SU-DHL-6 (cell line): ENCODE results near the gene HIVEP3.

Experiments used
- H2AFZ ChIP-seq: fragments of 200-600 bp; sonication (generic); 2 replicates; pipeline ENCODE4 v1.6.1; 2014; ENCODE audit warnings: low read depth, mild to moderate bottlenecking, moderate library complexity, mixed read lengths, antibody characterized with exemption, low read length; ENCODE audit not compliant: severe bottlenecking
- H3F3A ChIP-seq: fragments of 200-600 bp; shearing (Covaris generic); 2 replicates; pipeline ENCODE4 v1.6.0; 2016; ENCODE audit warnings: antibody characterized with exemption, mild to moderate bottlenecking; ENCODE audit not compliant: insufficient read depth
- H3K27ac ChIP-seq: fragments of 200-600 bp; sonication (generic); 2 replicates; pipeline ENCODE4 v1.5.1; 2016; ENCODE audit warnings: low read depth, mild to moderate bottlenecking, low read length, moderate library complexity, mixed read lengths
- H3K27me3 ChIP-seq: fragments of 200-600 bp; sonication (generic), shearing (Covaris generic); 2 replicates; pipeline ENCODE4 v1.6.0; 2014; ENCODE audit warnings: mild to moderate bottlenecking, low read length
- H3K36me3 ChIP-seq: fragments of 200-600 bp; sonication (generic); 2 replicates; pipeline ENCODE4 v1.6.1; 2014; ENCODE audit warnings: mild to moderate bottlenecking, low read length, mixed read lengths
- H3K4me2 ChIP-seq: fragments of 300-600, 200-600 bp; shearing (Covaris generic), sonication (generic); 2 replicates; pipeline ENCODE4 v1.6.0; 2014; ENCODE audit warnings: low read length, low read depth, mild to moderate bottlenecking; ENCODE audit not compliant: poor library complexity, severe bottlenecking
- H3K4me3 ChIP-seq: fragments of 200-600 bp; sonication (generic); 2 replicates; pipeline ENCODE4 v1.5.1; 2014; ENCODE audit warnings: antibody characterized with exemption, low read length, mild to moderate bottlenecking, mixed read lengths; ENCODE audit not compliant: insufficient read depth, poor library complexity, severe bottlenecking
- H3K79me2 ChIP-seq: fragments of 200-600 bp; sonication (generic); 2 replicates; pipeline ENCODE4 v1.6.1; 2014; ENCODE audit warnings: mild to moderate bottlenecking, low read length, moderate library complexity; ENCODE audit not compliant: insufficient read depth
- H3K9ac ChIP-seq: fragments of 200-600 bp; sonication (generic); 2 replicates; pipeline ENCODE4 v1.7.0; 2014; ENCODE audit warnings: mild to moderate bottlenecking, low read length
- H3K9me2 ChIP-seq: fragments of 200-600 bp; sonication (generic); replicated peaks from 2 replicates; pipeline ENCODE4 v1.6.1; 2014; ENCODE audit warnings: low read length; ENCODE audit not compliant: insufficient read depth
- H3K9me3 ChIP-seq: fragments of 200-600 bp; sonication (generic); 2 replicates; pipeline ENCODE4 v1.6.1; 2014; ENCODE audit warnings: low read length, mixed read lengths; ENCODE audit not compliant: insufficient read depth
- H4K20me1 ChIP-seq: fragments of 200-600 bp; sonication (generic); 2 replicates; pipeline ENCODE4 v1.6.1; 2014; ENCODE audit warnings: low read depth, mild to moderate bottlenecking, antibody characterized with exemption, low read length, moderate library complexity, mixed read lengths
- CTCF ChIP-seq: fragments of 200-600 bp; sonication (generic); IDR thresholded peaks from one replicate; pipeline ENCODE4 v1.5.1; 2017; ENCODE audit warnings: antibody characterized with exemption, mild to moderate bottlenecking, low read length, moderate library complexity; ENCODE audit not compliant: insufficient read depth, poor library complexity, severe bottlenecking
- EZH2phosphoT487 ChIP-seq: fragments of 200-600 bp; sonication (generic), shearing (Covaris generic); conservative IDR thresholded peaks from 2 replicates; pipeline ENCODE4 v1.6.1; 2018; ENCODE audit warnings: mild to moderate bottlenecking, antibody characterized with exemption, low read length, moderate library complexity, mixed read lengths

Gene HIVEP3

GRCh38 chr1:41872074-41872473 is 46.6 kb downstream of the HIVEP3 start:
- no peak overlapping the region for H3K4me2 ChIP-seq
- no peaks in the 10 kb centered on the region for H3K9me2 ChIP-seq
- H3K27ac ChIP-seq: no peak overlapping the region
- H4K20me1 ChIP-seq: no peaks in the 10 kb centered on the region
- H3K27me3 ChIP-seq: no peaks in the 10 kb centered on the region
- H3K79me2 ChIP-seq: no peaks in the 10 kb centered on the region
- no peak overlapping the region for H2AFZ ChIP-seq
- no peak overlapping the region for H3K9ac ChIP-seq
- TF ChIP-seq EZH2phosphoT487: no peak
- TF ChIP-seq CTCF: no peak
- H3K36me3 ChIP-seq: no peaks in the 10 kb centered on the region
- no peaks in the 10 kb centered on the region for H3K9me3 ChIP-seq
- H3F3A ChIP-seq: no peaks in the 10 kb centered on the region
- no peak overlapping the region for H3K4me3 ChIP-seq

GRCh38 chr1:41870076-41870562 is 48.6 kb downstream of the HIVEP3 start:
- Histone ChIP-seq H3K9me2 (no peaks in the 10 kb centered on the region), H3K9ac (no peak overlapping the region), H3F3A (no peaks in the 10 kb centered on the region), H4K20me1 (no peaks in the 10 kb centered on the region), H3K4me3 (no peak overlapping the region), H3K36me3 (no peaks in the 10 kb centered on the region), H3K27me3 (no peaks in the 10 kb centered on the region), H3K4me2 (no peak overlapping the region), H3K27ac (no peak overlapping the region), H3K9me3 (no peaks in the 10 kb centered on the region), H3K79me2 (no peaks in the 10 kb centered on the region), H2AFZ (no peak overlapping the region)
- TF ChIP-seq EZH2phosphoT487 (no peak), CTCF (no peak)

- Histone ChIP-seq H3K4me2 (peak overlapping the region; percentile 28), H2AFZ (no peak overlapping the region), H3F3A (no peaks in the 10 kb centered on the region), H3K4me3 (no peak overlapping the region), H3K36me3 (no peaks in the 10 kb centered on the region), H3K27me3 (no peaks in the 10 kb centered on the region), H3K9ac (no peak overlapping the region), H3K27ac (no peak overlapping the region), H4K20me1 (no peaks in the 10 kb centered on the region), H3K79me2 (no peaks in the 10 kb centered on the region), H3K9me2 (no peaks in the 10 kb centered on the region), H3K9me3 (no peaks in the 10 kb centered on the region)
- TF ChIP-seq EZH2phosphoT487 (no peak), CTCF (peak; percentile 65)
Observed at GRCh38 chr1:41868241-41868998, 50.3 kb downstream of the HIVEP3 start.
